ENCODE data around the gene TXNL1. TPM values are rescaled to one million over a fixed set of nuclear protein-coding genes. Genes with fewer than 3 reads are reported as not detected.

TXNL1 gene
- total and polyA plus RNA-seq, 2 donors (not counting 1 experiment from before 2014, with no cell fraction given): 25.4 to 103 TPM

- TF ChIP-seq EZH2 (IDR thresholded peaks at IDR 0.05; ENCODE audit: low read length, missing control alignments) (no peak), CTCF (conservative IDR thresholded peaks at IDR 0.05 in 1 of 2, IDR thresholded peaks at IDR 0.05 in 1 of 2; ENCODE audit: low read depth in 1 of 2, low read length in 2 of 2) (no peak)
- H3K9me3 ChIP-seq (ENCODE audit: control insufficient read depth, insufficient read depth, low read depth, low read length): no peaks in the 10 kb centered on the region
- DNase-seq (ENCODE audit: low read depth in 2 of 2): no peak
- H3K9ac ChIP-seq (ENCODE audit: insufficient read depth, low read length): no peak overlapping the region
- H3K79me2 ChIP-seq (ENCODE audit: control insufficient read depth, insufficient read depth, low read length): no peaks in the 10 kb centered on the region
- no peak overlapping the region for H3K4me2 ChIP-seq (ENCODE audit: extremely low read depth, insufficient read depth, low read length)
- no peak overlapping the region for H2AFZ ChIP-seq (ENCODE audit: low read length)
- no peak overlapping the region for H3K4me3 ChIP-seq (replicated peaks in 1 of 4; ENCODE audit: control extremely low read depth in 1 of 4, insufficient read depth in 1 of 4, low read depth in 3 of 4, low read length in 4 of 4)
- no peaks in the 10 kb centered on the region for H3K27me3 ChIP-seq (ENCODE audit: control insufficient read depth, insufficient read depth, low read length)
- H3K27ac ChIP-seq (ENCODE audit: insufficient read depth, low read length): no peak overlapping the region
- peaks cover 9% of the 10 kb centered on the region for H3K36me3 ChIP-seq (ENCODE audit: control insufficient read depth, insufficient read depth, low read length)
- H4K20me1 ChIP-seq (ENCODE audit: control insufficient read depth, extremely low read depth, insufficient read depth, low read length): no peaks in the 10 kb centered on the region
- H3K4me1 ChIP-seq (ENCODE audit: control insufficient read depth, extremely low read depth, insufficient read depth, low read length): no peaks in the 10 kb centered on the region
Observed at GRCh38 chr18:56615738-56616520, 22.5 kb downstream of the TXNL1 start.

GRCh38 chr18:56606618-56607017 lies 31.8 kb downstream of the TXNL1 start:
- Histone ChIP-seq H3K27me3 (ENCODE audit: control insufficient read depth, insufficient read depth, low read length) (no peaks in the 10 kb centered on the region), H3K9me3 (ENCODE audit: control insufficient read depth, insufficient read depth, low read depth, low read length) (no peaks in the 10 kb centered on the region), H3K4me2 (ENCODE audit: extremely low read depth, insufficient read depth, low read length) (no peak overlapping the region), H2AFZ (ENCODE audit: low read length) (no peak overlapping the region), H4K20me1 (ENCODE audit: control insufficient read depth, extremely low read depth, insufficient read depth, low read length) (no peaks in the 10 kb centered on the region), H3K4me1 (ENCODE audit: control insufficient read depth, extremely low read depth, insufficient read depth, low read length) (no peaks in the 10 kb centered on the region), H3K4me3 (replicated peaks in 1 of 4; ENCODE audit: control extremely low read depth in 1 of 4, insufficient read depth in 1 of 4, low read depth in 3 of 4, low read length in 4 of 4) (no peak overlapping the region), H3K79me2 (ENCODE audit: control insufficient read depth, insufficient read depth, low read length) (no peaks in the 10 kb centered on the region), H3K9ac (ENCODE audit: insufficient read depth, low read length) (no peak overlapping the region), H3K27ac (ENCODE audit: insufficient read depth, low read length) (no peak overlapping the region), H3K36me3 (ENCODE audit: control insufficient read depth, insufficient read depth, low read length) (peaks cover 5% of the 10 kb centered on the region)
- no peak for DNase-seq (ENCODE audit: low read depth in 2 of 2)
- no peak for TF ChIP-seq EZH2 (IDR thresholded peaks at IDR 0.05; ENCODE audit: low read length, missing control alignments)
- TF ChIP-seq CTCF (conservative IDR thresholded peaks at IDR 0.05 in 1 of 2, IDR thresholded peaks at IDR 0.05 in 1 of 2; ENCODE audit: low read depth in 1 of 2, low read length in 2 of 2): no peak

- Histone ChIP-seq H3K36me3 (ENCODE audit: control insufficient read depth, insufficient read depth, low read length) (peaks cover 2% of the 10 kb centered on the region), H3K4me3 (replicated peaks in 1 of 4; ENCODE audit: control extremely low read depth in 1 of 4, insufficient read depth in 1 of 4, low read depth in 3 of 4, low read length in 4 of 4) (no peak overlapping the region), H3K27ac (ENCODE audit: insufficient read depth, low read length) (no peak overlapping the region), H3K9me3 (ENCODE audit: control insufficient read depth, insufficient read depth, low read depth, low read length) (no peaks in the 10 kb centered on the region), H3K27me3 (ENCODE audit: control insufficient read depth, insufficient read depth, low read length) (no peaks in the 10 kb centered on the region), H2AFZ (ENCODE audit: low read length) (no peak overlapping the region), H3K4me2 (ENCODE audit: extremely low read depth, insufficient read depth, low read length) (no peak overlapping the region), H3K4me1 (ENCODE audit: control insufficient read depth, extremely low read depth, insufficient read depth, low read length) (no peaks in the 10 kb centered on the region), H3K79me2 (ENCODE audit: control insufficient read depth, insufficient read depth, low read length) (no peaks in the 10 kb centered on the region), H3K9ac (ENCODE audit: insufficient read depth, low read length) (no peak overlapping the region), H4K20me1 (ENCODE audit: control insufficient read depth, extremely low read depth, insufficient read depth, low read length) (no peaks in the 10 kb centered on the region)
- no peak for DNase-seq (ENCODE audit: low read depth in 2 of 2)
- TF ChIP-seq CTCF (conservative IDR thresholded peaks at IDR 0.05 in 1 of 2, IDR thresholded peaks at IDR 0.05 in 1 of 2; ENCODE audit: low read depth in 1 of 2, low read length in 2 of 2): no peak
- TF ChIP-seq EZH2 (IDR thresholded peaks at IDR 0.05; ENCODE audit: low read length, missing control alignments): no peak
Observed at GRCh38 chr18:56598422-56598821, 40.0 kb downstream of the TXNL1 start.

All from fibroblast of lung (primary cell).